Neural cell (in vitro differentiated cells): ENCODE measurements around the gene AGTRAP. TPM values are rescaled to one million over a fixed set of nuclear protein-coding genes. Genes with fewer than 3 reads are reported as not detected.

ENCODE experiments used
- H2AFZ ChIP-seq: fragments of 200-600, 300-800 bp; sonication (generic), shearing (Covaris generic); 2 replicates; pipeline ENCODE4 v1.6.0; 2014; ENCODE audit warnings: low read depth, mild to moderate bottlenecking, antibody characterized with exemption, low read length, moderate library complexity
- H3F3A ChIP-seq: fragments of 200-600 bp; shearing (Covaris generic); 2 replicates; pipeline ENCODE4 v1.6.1; 2016; ENCODE audit warnings: mild to moderate bottlenecking, moderate library complexity, mixed read lengths, antibody characterized with exemption, low read length; ENCODE audit not compliant: insufficient read depth, poor library complexity, severe bottlenecking
- H3K27ac ChIP-seq: fragments of 200-600, 300-800 bp; sonication (generic), shearing (Covaris generic); 2 replicates; pipeline ENCODE4 v1.5.1; 2014; ENCODE audit warnings: mild to moderate bottlenecking, low read length, moderate library complexity
- H3K27me3 ChIP-seq: fragments of 300-800, 200-600 bp; sonication (generic), shearing (Covaris generic); 2 replicates; pipeline ENCODE4 v1.6.0; 2014; ENCODE audit warnings: mild to moderate bottlenecking, low read depth, low read length, moderate library complexity; ENCODE audit not compliant: insufficient read depth
- H3K36me3 ChIP-seq: fragments of 300-800, 200-600 bp; sonication (generic), shearing (Covaris generic); 2 replicates; pipeline ENCODE4 v1.5.1; 2014; ENCODE audit warnings: mild to moderate bottlenecking, antibody characterized with exemption, low read length, moderate library complexity; ENCODE audit not compliant: insufficient read depth
- H3K4me2 ChIP-seq: fragments of 300-800, 200-600 bp; sonication (generic), shearing (Covaris generic); 2 replicates; pipeline ENCODE4 v1.6.0; 2014; ENCODE audit warnings: mild to moderate bottlenecking, low read length
- H3K4me3 ChIP-seq: fragments of 300-800, 200-600 bp; sonication (generic), shearing (Covaris generic); 2 replicates; pipeline ENCODE4 v1.5.1; 2014; ENCODE audit warnings: mild to moderate bottlenecking, low read length, moderate library complexity
- H3K79me2 ChIP-seq: fragments of 200-600 bp; shearing (Covaris generic); replicated peaks from 2 replicates; pipeline ENCODE4 v1.6.0; 2014; ENCODE audit warnings: mild to moderate bottlenecking, low read length, moderate library complexity; ENCODE audit not compliant: insufficient read depth
- H3K9ac ChIP-seq: fragments of 300-800, 200-600 bp; sonication (generic), shearing (Covaris generic); 2 replicates; pipeline ENCODE4 v1.6.1; 2016; ENCODE audit warnings: mild to moderate bottlenecking, low read length, mixed read lengths
- H3K9me2 ChIP-seq: fragments of 200-600 bp; shearing (Covaris generic); 2 replicates; pipeline ENCODE4 v1.6.1; 2016; ENCODE audit warnings: mild to moderate bottlenecking, low read length, mixed read lengths; ENCODE audit not compliant: insufficient read depth
- H3K9me3 ChIP-seq: fragments of 200-600, 300-800 bp; sonication (generic), shearing (Covaris generic); 2 replicates; pipeline ENCODE4 v1.6.1; 2016; ENCODE audit warnings: mild to moderate bottlenecking, mixed run types, low read length, moderate library complexity, mixed read lengths
- H4K20me1 ChIP-seq: fragments of 200-600 bp; shearing (Covaris generic); 2 replicates; pipeline ENCODE4 v1.6.1; 2016; ENCODE audit warnings: mild to moderate bottlenecking, mixed run types; ENCODE audit not compliant: insufficient read depth
- CTCF ChIP-seq: fragments of 450-650 bp; IDR thresholded peaks from 2 replicates; pipeline ENCODE4 v1.5.1; 2014; ENCODE audit warnings: antibody characterized with exemption, mild to moderate bottlenecking, moderate library complexity; ENCODE audit not compliant: poor library complexity, severe bottlenecking
- EP300 ChIP-seq: fragments of 450-650 bp; conservative IDR thresholded peaks from 2 replicates; pipeline ENCODE4 v1.6.1; 2014; ENCODE audit warnings: antibody characterized with exemption, mild to moderate bottlenecking, moderate library complexity; ENCODE audit not compliant: poor library complexity, severe bottlenecking
- EZH2 ChIP-seq: fragments of 200-600, 300-800 bp; shearing (Covaris generic), sonication (generic); IDR thresholded peaks from 2 replicates; pipeline ENCODE4 v1.6.1; 2014; ENCODE audit warnings: antibody characterized with exemption, low read length, borderline replicate concordance, mild to moderate bottlenecking; ENCODE audit not compliant: insufficient read depth, poor library complexity, severe bottlenecking
- MXI1 ChIP-seq: fragments of 450-650 bp; conservative IDR thresholded peaks from 2 replicates; pipeline ENCODE4 v1.6.1; 2014; ENCODE audit warnings: antibody characterized with exemption, mild to moderate bottlenecking; ENCODE audit not compliant: poor library complexity, severe bottlenecking
- POLR2AphosphoS5 ChIP-seq: IDR thresholded peaks from 2 replicates; pipeline ENCODE4 v1.6.1; 2012
- RAD21 ChIP-seq: fragments of 450-650 bp; conservative IDR thresholded peaks from 2 replicates; pipeline ENCODE4 v1.6.1; 2014; ENCODE audit warnings: antibody characterized with exemption, mild to moderate bottlenecking, moderate library complexity
- REST ChIP-seq: IDR thresholded peaks from 2 replicates; pipeline ENCODE4 v1.6.1; 2012; ENCODE audit warnings: borderline replicate concordance
- SMC3 ChIP-seq: fragments of 450-650 bp; conservative IDR thresholded peaks from 2 replicates; pipeline ENCODE4 v1.6.1; 2014; ENCODE audit warnings: antibody characterized with exemption, mild to moderate bottlenecking, moderate library complexity; ENCODE audit not compliant: poor library complexity
- TAF1 ChIP-seq: IDR thresholded peaks from 2 replicates; pipeline ENCODE4 v1.6.1; 2012; ENCODE audit warnings: low read depth
- polyA plus RNA-seq: library from polyadenylated mRNA; depleted of rRNA; stranded (reverse); fragments of >200 nt; gene quantifications from 2 replicates; pipeline ENCODE4 v1.2.3, GENCODE V29; 2014

AGTRAP gene
- polyA plus RNA-seq, 1 donor from 2014 or later, result 4.4 TPM

- Histone ChIP-seq H3K36me3 (no peaks in the 10 kb centered on the region), H3K9ac (no peak overlapping the region)
Observed at GRCh38 chr1:11799099-11799498, 63.2 kb downstream of the AGTRAP start.

DNA sequence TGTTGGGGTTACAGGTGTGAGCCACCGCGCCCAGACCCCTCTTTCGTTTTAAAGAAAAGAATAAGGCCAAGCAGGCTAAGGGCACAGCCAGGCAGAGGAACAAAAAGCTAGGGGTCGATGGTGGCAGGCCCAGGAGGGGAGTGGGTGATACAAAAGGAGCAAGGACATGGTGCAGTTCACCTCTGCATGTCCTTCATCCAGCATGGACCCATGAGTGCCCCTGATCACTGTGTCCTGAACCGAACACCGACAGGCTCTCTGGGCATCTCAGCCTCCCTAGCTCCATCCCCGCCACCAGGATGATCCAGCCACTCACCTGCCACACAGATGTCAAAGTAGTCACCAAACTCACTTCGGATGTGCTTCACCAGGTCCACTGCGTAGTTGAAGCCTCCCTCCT is 64.0 kb downstream of the AGTRAP start:
- H3K9me2 ChIP-seq, result no peaks in the 10 kb centered on the region
- no peaks in the 10 kb centered on the region for H3K9me3 ChIP-seq
- no peaks in the 10 kb centered on the region for H3K36me3 ChIP-seq
- H3F3A ChIP-seq, result no peaks in the 10 kb centered on the region
- H2AFZ ChIP-seq, result no peak overlapping the region
- no peak overlapping the region for H3K4me2 ChIP-seq
- H4K20me1 ChIP-seq, result no peaks in the 10 kb centered on the region
- H3K79me2 ChIP-seq, result no peaks in the 10 kb centered on the region
- no peak overlapping the region for H3K9ac ChIP-seq
- TF ChIP-seq RAD21 (no peak), POLR2AphosphoS5 (no peak), TAF1 (no peak), CTCF (no peak), MXI1 (no peak), EP300 (no peak), SMC3 (no peak), REST (no peak), EZH2 (no peak)
- no peak overlapping the region for H3K27ac ChIP-seq
- H3K4me3 ChIP-seq, result no peak overlapping the region
- no peaks in the 10 kb centered on the region for H3K27me3 ChIP-seq

More at GRCh38 chr1:11799099-11799498, 63.2 kb downstream of the AGTRAP start:
- TF ChIP-seq EP300 (no peak), REST (no peak), CTCF (no peak)
- Histone ChIP-seq H3K27ac (no peak overlapping the region), H3K79me2 (no peaks in the 10 kb centered on the region), H2AFZ (no peak overlapping the region), H3K27me3 (no peaks in the 10 kb centered on the region), H3K9me2 (no peaks in the 10 kb centered on the region), H4K20me1 (no peaks in the 10 kb centered on the region), H3K4me2 (no peak overlapping the region), H3K9me3 (no peaks in the 10 kb centered on the region), H3F3A (no peaks in the 10 kb centered on the region), H3K4me3 (no peak overlapping the region)
